ENCODE results near the gene NBPF1.
"Not testable (repeated sequence)": the region's sequence is repeated elsewhere in the genome, so short reads cannot be mapped to it uniquely, and the experiment has no call there.

- TF ChIP-seq, protein P1, sequence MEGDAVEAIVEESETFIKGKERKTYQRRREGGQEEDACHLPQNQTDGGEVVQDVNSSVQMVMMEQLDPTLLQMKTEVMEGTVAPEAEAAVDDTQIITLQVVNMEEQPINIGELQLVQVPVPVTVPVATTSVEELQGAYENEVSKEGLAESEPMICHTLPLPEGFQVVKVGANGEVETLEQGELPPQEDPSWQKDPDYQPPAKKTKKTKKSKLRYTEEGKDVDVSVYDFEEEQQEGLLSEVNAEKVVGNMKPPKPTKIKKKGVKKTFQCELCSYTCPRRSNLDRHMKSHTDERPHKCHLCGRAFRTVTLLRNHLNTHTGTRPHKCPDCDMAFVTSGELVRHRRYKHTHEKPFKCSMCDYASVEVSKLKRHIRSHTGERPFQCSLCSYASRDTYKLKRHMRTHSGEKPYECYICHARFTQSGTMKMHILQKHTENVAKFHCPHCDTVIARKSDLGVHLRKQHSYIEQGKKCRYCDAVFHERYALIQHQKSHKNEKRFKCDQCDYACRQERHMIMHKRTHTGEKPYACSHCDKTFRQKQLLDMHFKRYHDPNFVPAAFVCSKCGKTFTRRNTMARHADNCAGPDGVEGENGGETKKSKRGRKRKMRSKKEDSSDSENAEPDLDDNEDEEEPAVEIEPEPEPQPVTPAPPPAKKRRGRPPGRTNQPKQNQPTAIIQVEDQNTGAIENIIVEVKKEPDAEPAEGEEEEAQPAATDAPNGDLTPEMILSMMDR (conservative IDR thresholded peaks at IDR 0.05 in 1 of 2, IDR thresholded peaks at IDR 0.05 in 1 of 2; ENCODE audit: extremely low read depth in 1 of 2, insufficient read depth in 1 of 2, low read depth in 1 of 2, low read length in 2 of 2): not testable (repeated sequence)
- TF ChIP-seq EZH2 (IDR thresholded peaks at IDR 0.05; ENCODE audit: borderline replicate concordance, low read length): not testable (repeated sequence)
Observed at GRCh38 chr1:16633540-16634282, 20.3 kb upstream of the NBPF1 start.

All from mammary epithelial cell (primary cell).